Fibroblast of skin of right quadriceps (primary cell): ENCODE data around the gene EVI5.
"Not testable (repeated sequence)": the region's sequence is repeated elsewhere in the genome, so short reads cannot be mapped to it uniquely, and the experiment has no call there.

Source experiments
- DNase-seq: peaks from one replicate; pipeline ENCODE4 v3.0.0-alpha.2; 2013

Gene EVI5

DNA sequence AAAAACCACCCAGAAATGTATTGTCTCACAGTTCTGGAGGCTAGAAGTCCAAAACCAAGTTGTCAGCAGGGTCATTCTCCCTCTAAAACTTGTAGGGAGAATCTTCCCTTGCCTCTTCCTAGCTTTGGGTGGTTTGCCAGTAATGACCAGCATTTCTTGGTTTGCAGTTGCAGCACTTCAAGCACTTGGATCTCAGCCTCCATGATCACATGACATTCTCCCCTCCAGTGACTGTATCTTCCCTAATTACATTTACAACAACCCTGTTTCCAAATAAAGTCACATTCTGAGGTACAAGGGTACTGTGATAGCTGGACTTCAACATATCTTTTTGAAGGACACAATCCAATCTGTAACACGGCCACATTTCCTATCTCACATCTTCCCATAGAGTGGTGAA lies 37.2 kb downstream of the EVI5 start:
- DNase-seq: no peak

GRCh38 chr1:92746255-92746654 lies 38.7 kb downstream of the EVI5 start:
- not testable (repeated sequence) for DNase-seq

DNA sequence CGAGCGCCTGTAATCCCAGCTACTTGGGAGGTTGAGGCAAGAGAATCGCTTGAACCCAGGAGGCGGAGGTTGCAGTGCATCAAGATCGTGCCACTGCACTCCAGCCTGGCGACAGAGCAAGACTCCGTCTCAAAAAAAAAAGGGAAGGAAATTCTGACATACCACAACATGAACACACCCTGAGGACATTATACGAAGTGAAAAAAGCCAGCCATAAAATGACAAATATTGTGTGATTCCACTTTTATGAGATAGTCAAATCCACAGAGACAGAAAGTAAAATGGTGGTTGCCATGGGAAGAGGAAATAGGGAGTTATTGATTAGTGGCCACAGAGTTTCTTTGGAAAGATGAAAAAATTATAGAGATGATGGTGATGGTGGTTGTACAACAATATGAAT lies 41.7 kb downstream of the EVI5 start:
- no peak for DNase-seq

DNA sequence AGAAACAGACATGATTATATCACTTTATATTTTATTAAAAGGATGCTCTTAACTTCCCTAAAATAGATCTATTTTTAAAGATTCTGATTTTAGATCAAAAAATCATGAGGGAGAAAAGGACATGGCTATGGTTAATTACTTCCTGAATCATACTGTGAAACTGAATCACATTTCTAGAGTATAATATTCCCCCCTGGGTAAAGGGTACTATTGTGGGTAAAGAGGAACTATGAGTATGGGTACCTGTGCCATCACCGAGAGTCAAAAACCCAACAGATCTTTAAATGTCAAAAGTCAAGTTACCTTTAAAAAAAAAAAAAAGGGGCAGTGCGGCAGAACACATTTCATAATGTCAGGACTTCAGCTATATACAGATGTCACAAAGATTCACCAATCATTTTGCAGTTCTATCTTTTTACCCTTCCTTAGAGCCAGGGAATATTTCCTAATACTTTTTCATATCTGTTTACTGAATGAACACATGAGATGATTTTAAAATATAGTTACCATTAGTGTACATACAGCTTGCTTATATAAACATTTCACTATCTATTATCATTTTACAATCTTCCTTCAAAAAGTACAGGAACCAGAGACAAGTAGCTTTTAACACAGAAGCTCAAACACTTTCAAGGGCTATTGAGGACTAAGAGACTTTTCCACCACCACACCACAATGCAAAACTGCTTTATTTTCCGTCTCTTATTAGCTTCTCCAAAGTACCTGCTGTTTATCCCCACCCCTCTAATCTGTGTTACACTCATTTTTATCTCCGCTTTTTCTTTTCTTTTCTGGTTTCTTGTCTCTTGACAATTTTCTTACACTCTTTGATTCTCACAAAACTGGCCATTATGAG lies 45.0 kb downstream of the EVI5 start:
- DNase-seq: no peak

DNA sequence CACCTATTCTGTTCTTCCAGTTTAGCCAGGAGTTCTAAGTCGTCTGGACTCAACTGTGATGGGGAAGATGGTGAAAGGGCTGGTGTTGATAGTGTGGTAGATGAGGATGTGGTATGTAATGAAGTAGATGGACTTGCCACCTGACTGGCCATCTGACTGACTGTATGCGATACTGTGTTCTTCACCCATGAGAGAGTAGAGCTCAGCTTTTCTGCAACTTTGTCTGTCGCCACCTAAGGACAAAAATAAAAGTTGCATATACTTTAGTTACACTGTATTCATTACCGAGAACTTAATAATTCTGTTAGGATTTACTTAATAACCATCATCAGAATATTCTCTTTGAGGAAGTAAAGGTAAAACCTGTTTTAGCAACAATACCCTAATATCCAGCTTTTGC lies 48.5 kb downstream of the EVI5 start:
- no peak for DNase-seq

DNA sequence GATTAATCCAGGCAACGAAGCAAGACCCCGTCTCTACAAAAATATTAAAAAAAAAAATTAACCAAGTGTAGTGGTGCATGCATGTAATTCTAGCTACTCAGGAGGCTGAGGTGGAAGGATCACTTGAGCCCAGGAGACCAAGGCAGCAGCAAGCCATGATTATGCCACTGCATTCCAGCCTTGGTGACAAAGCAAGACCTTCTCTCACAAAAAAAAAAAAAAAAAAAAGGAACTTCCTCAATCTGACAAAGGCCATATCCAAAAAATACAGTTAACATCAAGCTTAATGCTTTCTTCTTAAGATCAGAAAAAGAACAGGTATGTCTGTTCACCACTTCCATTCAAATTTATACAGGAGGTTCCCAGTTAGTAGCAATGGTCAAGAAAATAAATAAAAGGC lies 54.4 kb downstream of the EVI5 start:
- no peak for DNase-seq

GRCh38 chr1:92728697-92729096 lies 56.2 kb downstream of the EVI5 start:
- DNase-seq: peak; percentile 3

GRCh38 chr1:92723713-92724112 lies 61.2 kb downstream of the EVI5 start:
- not testable (repeated sequence) for DNase-seq

DNA sequence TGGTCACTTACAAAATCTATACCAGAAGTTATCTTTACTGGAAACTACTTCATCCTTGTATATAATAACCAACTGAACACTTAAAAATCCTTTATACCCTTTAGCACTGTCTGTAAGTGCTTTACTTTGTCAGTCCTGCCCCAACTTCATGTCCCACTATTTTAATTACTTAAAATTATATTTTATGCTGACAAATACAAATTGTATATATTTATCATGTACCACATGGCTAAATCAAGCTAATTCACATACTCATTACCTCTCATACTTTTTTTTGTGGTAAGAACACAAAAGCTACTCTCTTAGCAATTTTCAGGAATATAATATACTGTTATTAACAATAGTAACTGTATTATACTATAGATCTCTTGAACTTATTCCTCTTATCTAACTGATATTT lies 63.0 kb downstream of the EVI5 start:
- DNase-seq: no peak

GRCh38 chr1:92721157-92721556 lies 63.8 kb downstream of the EVI5 start:
- DNase-seq: not testable (repeated sequence)

DNA sequence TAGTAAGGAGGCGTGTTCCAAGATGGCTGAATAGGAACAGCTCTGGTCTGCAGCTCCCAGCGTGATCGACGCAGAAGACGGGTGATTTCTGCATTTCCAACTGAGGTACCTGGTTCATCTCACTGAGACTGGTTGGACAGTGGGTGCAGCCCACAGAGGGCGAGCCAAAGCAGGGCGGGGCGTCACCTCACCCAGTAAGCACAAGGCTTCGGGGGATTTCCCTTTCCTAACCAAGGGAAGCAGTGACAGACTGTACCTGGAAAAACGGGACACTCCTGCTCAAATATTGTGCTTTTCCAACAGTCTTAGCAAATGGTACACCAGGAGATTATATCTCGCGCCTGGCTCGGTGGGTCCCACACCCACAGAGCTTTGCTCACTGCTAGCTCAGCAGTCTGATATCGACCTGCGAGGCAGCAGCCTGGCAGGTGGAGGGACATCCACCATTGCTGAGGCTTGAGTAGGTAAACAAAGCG lies 69.4 kb downstream of the EVI5 start:
- DNase-seq: not testable (repeated sequence)

- no peak for DNase-seq
Measured at GRCh38 chr1:92713939-92714338, 71.0 kb downstream of the EVI5 start.

DNA sequence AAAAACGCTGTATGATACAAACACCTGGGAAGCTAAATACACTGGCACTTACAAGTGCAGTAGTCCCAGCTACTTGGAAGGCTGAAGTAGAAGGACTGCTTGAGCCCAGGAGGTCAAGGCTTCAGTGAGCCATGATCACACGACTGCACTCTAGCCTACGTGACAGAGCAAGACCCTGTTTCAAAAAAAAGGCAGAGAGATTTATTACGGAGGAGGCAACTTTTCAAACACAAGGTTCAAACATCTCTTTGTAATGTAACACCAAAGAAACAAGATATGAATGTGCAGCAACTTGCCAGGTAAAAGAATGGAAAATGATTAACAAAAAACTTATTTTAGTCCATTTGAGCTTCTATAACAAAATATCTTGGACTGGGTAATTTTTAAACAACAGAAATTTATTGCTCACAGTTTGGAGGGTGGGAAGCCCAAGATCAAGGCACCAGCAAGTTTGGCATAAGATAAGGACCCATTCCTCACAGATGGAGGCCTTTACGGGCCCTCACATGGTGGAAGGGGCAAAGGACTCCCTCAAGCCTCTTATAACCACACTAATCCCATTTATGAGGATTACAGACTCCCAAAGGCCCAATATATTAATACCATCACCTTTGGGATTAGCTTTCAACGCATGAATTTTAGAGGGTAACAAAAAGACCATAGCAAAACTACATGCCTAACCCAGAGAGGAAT lies 73.3 kb downstream of the EVI5 start:
- DNase-seq: no peak

GRCh38 chr1:92709738-92710137 lies 75.2 kb downstream of the EVI5 start:
- DNase-seq: peak; percentile 56

DNA sequence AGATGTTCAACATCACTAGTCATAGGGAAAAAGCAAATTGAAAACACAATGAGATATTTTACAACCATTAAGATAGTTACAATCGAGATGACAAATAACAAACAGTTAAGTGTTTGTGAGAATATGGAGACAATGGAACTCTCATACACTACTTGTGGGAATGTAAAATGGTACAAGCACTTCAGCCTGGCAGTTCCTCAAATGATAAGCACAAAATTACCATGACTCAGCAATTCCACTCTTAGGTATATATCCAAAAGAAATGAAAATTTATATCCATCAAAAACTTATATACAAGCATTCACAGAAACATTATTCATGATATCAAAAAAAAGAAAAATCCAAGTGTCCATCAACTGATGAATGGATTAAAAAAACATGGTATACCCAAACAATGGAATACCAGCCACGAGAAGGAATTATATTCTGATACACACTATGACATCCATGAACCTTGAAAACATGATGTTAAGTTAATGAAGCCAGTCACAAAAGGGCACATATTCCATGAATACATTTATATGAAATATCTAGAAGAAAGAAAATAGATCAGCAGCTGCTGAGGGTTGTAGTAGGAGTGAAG lies 76.4 kb downstream of the EVI5 start:
- DNase-seq: no peak

GRCh38 chr1:92707709-92708108 lies 77.2 kb downstream of the EVI5 start:
- DNase-seq: no peak

- DNase-seq: no peak
Measured at GRCh38 chr1:92707292-92707691, 77.6 kb downstream of the EVI5 start.

- DNase-seq: no peak
Measured at GRCh38 chr1:92705446-92705845, 79.5 kb downstream of the EVI5 start.

DNA sequence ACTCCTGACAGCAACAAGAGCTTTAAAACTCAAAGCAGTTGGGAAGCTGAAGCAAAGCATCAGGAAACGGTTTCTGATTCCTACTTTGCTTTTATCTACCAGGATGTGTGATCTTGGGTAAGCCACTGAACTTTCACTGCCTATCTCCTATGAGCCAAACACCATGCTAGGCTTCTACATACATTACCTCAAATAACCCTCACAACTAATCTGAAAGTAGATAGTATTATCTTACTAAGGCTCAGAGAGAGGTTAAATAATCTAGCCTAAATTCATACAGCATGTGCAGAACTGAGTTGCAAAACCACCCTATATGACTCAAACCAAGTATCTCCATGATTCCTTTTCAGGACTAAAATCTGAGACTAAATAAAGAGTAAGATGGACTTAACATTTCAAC lies 83.8 kb downstream of the EVI5 start:
- peak; percentile 13 for DNase-seq

DNA sequence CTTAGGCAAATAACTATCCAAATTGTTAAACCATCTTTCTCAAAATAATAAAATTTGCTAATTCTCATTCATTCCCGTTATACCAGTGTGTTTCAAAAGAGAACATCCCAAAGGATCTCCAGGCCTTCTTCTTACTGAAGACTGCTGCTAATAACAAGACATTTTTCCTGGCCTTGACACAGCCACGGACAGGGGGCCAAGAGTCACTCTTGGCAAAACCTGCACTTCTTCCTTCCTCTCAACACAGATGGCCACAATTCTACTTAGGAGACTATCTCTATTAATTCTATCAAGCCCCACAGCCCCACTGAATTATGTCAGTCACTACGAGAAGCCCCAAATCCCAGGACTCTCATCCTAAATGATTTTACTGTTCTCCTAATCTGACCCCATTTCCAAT lies 86.0 kb downstream of the EVI5 start:
- no peak for DNase-seq

DNA sequence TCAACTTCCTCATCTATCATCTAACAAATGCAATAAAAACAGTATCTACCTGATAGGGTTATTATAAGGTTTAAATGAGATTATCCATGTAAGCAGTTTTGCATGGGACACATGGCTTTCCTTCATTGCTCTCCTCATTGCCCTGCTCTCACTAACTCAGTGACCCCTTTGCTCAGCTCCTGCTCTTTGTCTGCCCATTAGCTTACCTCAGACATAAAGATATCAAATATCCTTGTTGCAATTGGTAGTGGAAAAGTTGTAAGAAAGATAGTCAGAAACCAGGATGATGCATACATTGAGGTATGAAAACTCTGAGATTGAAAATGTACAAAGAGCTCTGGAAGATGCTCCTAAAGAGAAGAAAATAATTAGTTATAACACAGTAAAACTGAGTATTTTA lies 89.8 kb downstream of the EVI5 start:
- DNase-seq: no peak

GRCh38 chr1:92691925-92692324 lies 93.0 kb downstream of the EVI5 start:
- DNase-seq: no peak

- DNase-seq: no peak
Measured at GRCh38 chr1:92690212-92690906, 94.5 kb downstream of the EVI5 start.
